WTC11 (cell line): ENCODE results near the gene ARL6IP6. TPM values are rescaled to one million over a fixed set of nuclear protein-coding genes. Genes with fewer than 3 reads are reported as not detected.

Experiments used
- CREM ChIP-seq: sonication (generic); formaldehyde crosslinking; IDR thresholded peaks from 2 replicates; pipeline ENCODE4 v1.8.1; 2022; ENCODE audit warnings: mild to moderate bottlenecking, missing genetic modification reagents, moderate library complexity
- FOXJ3 ChIP-seq: sonication (generic); formaldehyde crosslinking; IDR thresholded peaks from 2 replicates; pipeline ENCODE4 v1.9.0; 2021; ENCODE audit warnings: missing genetic modification reagents, mild to moderate bottlenecking, borderline replicate concordance
- NFYB ChIP-seq: sonication (generic); formaldehyde crosslinking; conservative IDR thresholded peaks from 2 replicates; pipeline ENCODE4 v1.8.0; 2022; ENCODE audit warnings: low read depth, missing genetic modification reagents
- SP1 ChIP-seq: sonication (generic); formaldehyde crosslinking; conservative IDR thresholded peaks from 2 replicates; pipeline ENCODE4 v1.8.1; 2022; ENCODE audit warnings: missing genetic modification reagents
- ZBTB21 ChIP-seq: sonication (generic); formaldehyde crosslinking; IDR thresholded peaks from 2 replicates; pipeline ENCODE4 v1.8.1; 2023; ENCODE audit warnings: mild to moderate bottlenecking, missing genetic modification reagents, borderline replicate concordance
- ZNF219 ChIP-seq: sonication (generic); formaldehyde crosslinking; IDR thresholded peaks from 2 replicates; pipeline ENCODE4 v1.8.0; 2023; ENCODE audit warnings: missing genetic modification reagents, mild to moderate bottlenecking, borderline replicate concordance
- total RNA-seq: library from RNA; stranded (reverse); gene quantifications from 3 replicates; pipeline ENCODE4 v1.2.3, GENCODE V29; 2021
- TF ChIP-seq, protein P1 (sequence below): fragments of 250-450 bp; sonication (Bioruptor Pico); IDR thresholded peaks from 2 replicates; pipeline ENCODE4 v1.8.0; 2021; ENCODE audit warnings: mild to moderate bottlenecking
- TF ChIP-seq, protein P2 (sequence below): sonication (generic); formaldehyde crosslinking; IDR thresholded peaks from 2 replicates; pipeline ENCODE4 v1.8.1; 2022; ENCODE audit warnings: low read depth, missing genetic modification reagents, borderline replicate concordance
- TF ChIP-seq, protein P3 (sequence below): sonication (generic); formaldehyde crosslinking; IDR thresholded peaks from 2 replicates; pipeline ENCODE4 v1.8.1; 2022; ENCODE audit warnings: low read depth, mild to moderate bottlenecking, moderate library complexity, missing genetic modification reagents, borderline replicate concordance
- TF ChIP-seq, protein P4 (sequence below): sonication (generic); formaldehyde crosslinking; IDR thresholded peaks from 2 replicates; pipeline ENCODE4 v1.8.0; 2023; ENCODE audit warnings: missing genetic modification reagents
- TF ChIP-seq, protein P5 (sequence below): sonication (generic); formaldehyde crosslinking; IDR thresholded peaks from 2 replicates; pipeline ENCODE4 v1.8.0; 2023; ENCODE audit warnings: mild to moderate bottlenecking, missing genetic modification reagents
- TF ChIP-seq, protein P6 (sequence below): sonication (generic); formaldehyde crosslinking; IDR thresholded peaks from 2 replicates; pipeline ENCODE4 v1.8.0; 2022; ENCODE audit warnings: mild to moderate bottlenecking, missing genetic modification reagents
- TF ChIP-seq, protein P7 (sequence below): sonication (generic); formaldehyde crosslinking; IDR thresholded peaks from 2 replicates; pipeline ENCODE4 v1.8.1; 2023; ENCODE audit warnings: mild to moderate bottlenecking, missing genetic modification reagents, borderline replicate concordance
- TF ChIP-seq, protein P8 (sequence below): sonication (generic); formaldehyde crosslinking; IDR thresholded peaks from 2 replicates; pipeline ENCODE4 v1.8.0; 2022; ENCODE audit warnings: missing genetic modification reagents

The ARL6IP6 gene
- total RNA-seq, 1 experiment from 2014 or later, result 40.4 TPM

DNA sequence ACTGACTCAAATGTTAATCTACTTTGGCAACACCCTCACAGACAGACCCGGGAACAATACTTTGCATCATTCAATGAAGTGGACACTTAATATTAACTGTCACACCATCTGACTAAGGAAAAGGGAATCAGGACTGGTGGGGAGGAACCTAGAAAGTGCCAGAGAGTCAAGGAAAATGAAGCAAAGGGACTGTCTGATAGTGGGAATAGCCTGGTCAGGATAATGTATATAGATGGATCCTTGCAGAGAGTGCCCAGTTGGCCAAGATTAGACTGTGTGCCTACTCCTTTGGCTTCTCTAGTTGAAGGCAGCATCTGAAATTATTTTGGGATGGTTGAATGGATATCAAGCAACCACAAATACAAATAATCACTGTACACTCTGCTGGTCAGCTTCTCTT, 45.2 kb downstream of the ARL6IP6 start (continued):
- TF ChIP-seq, protein P1, sequence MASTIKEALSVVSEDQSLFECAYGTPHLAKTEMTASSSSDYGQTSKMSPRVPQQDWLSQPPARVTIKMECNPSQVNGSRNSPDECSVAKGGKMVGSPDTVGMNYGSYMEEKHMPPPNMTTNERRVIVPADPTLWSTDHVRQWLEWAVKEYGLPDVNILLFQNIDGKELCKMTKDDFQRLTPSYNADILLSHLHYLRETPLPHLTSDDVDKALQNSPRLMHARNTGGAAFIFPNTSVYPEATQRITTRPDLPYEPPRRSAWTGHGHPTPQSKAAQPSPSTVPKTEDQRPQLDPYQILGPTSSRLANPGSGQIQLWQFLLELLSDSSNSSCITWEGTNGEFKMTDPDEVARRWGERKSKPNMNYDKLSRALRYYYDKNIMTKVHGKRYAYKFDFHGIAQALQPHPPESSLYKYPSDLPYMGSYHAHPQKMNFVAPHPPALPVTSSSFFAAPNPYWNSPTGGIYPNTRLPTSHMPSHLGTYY (CRISPR knock-in tag), result no peak
- TF ChIP-seq ZBTB21 (CRISPR knock-in tag) (no peak), CREM (CRISPR knock-in tag) (no peak), FOXJ3 (CRISPR knock-in tag) (no peak), ZNF219 (no peak), NFYB (CRISPR knock-in tag) (no peak), SP1 (no peak)
- TF ChIP-seq, protein P2, sequence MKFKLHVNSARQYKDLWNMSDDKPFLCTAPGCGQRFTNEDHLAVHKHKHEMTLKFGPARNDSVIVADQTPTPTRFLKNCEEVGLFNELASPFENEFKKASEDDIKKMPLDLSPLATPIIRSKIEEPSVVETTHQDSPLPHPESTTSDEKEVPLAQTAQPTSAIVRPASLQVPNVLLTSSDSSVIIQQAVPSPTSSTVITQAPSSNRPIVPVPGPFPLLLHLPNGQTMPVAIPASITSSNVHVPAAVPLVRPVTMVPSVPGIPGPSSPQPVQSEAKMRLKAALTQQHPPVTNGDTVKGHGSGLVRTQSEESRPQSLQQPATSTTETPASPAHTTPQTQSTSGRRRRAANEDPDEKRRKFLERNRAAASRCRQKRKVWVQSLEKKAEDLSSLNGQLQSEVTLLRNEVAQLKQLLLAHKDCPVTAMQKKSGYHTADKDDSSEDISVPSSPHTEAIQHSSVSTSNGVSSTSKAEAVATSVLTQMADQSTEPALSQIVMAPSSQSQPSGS (CRISPR knock-in tag), result no peak
- TF ChIP-seq, protein P3, sequence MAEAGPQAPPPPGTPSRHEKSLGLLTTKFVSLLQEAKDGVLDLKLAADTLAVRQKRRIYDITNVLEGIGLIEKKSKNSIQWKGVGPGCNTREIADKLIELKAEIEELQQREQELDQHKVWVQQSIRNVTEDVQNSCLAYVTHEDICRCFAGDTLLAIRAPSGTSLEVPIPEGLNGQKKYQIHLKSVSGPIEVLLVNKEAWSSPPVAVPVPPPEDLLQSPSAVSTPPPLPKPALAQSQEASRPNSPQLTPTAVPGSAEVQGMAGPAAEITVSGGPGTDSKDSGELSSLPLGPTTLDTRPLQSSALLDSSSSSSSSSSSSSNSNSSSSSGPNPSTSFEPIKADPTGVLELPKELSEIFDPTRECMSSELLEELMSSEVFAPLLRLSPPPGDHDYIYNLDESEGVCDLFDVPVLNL (CRISPR knock-in tag), result no peak
- TF ChIP-seq, protein P4, sequence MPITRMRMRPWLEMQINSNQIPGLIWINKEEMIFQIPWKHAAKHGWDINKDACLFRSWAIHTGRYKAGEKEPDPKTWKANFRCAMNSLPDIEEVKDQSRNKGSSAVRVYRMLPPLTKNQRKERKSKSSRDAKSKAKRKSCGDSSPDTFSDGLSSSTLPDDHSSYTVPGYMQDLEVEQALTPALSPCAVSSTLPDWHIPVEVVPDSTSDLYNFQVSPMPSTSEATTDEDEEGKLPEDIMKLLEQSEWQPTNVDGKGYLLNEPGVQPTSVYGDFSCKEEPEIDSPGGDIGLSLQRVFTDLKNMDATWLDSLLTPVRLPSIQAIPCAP (CRISPR knock-in tag), result no peak
- TF ChIP-seq, protein P5, sequence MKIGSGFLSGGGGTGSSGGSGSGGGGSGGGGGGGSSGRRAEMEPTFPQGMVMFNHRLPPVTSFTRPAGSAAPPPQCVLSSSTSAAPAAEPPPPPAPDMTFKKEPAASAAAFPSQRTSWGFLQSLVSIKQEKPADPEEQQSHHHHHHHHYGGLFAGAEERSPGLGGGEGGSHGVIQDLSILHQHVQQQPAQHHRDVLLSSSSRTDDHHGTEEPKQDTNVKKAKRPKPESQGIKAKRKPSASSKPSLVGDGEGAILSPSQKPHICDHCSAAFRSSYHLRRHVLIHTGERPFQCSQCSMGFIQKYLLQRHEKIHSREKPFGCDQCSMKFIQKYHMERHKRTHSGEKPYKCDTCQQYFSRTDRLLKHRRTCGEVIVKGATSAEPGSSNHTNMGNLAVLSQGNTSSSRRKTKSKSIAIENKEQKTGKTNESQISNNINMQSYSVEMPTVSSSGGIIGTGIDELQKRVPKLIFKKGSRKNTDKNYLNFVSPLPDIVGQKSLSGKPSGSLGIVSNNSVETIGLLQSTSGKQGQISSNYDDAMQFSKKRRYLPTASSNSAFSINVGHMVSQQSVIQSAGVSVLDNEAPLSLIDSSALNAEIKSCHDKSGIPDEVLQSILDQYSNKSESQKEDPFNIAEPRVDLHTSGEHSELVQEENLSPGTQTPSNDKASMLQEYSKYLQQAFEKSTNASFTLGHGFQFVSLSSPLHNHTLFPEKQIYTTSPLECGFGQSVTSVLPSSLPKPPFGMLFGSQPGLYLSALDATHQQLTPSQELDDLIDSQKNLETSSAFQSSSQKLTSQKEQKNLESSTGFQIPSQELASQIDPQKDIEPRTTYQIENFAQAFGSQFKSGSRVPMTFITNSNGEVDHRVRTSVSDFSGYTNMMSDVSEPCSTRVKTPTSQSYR (CRISPR knock-in tag), result no peak
- TF ChIP-seq, protein P6, sequence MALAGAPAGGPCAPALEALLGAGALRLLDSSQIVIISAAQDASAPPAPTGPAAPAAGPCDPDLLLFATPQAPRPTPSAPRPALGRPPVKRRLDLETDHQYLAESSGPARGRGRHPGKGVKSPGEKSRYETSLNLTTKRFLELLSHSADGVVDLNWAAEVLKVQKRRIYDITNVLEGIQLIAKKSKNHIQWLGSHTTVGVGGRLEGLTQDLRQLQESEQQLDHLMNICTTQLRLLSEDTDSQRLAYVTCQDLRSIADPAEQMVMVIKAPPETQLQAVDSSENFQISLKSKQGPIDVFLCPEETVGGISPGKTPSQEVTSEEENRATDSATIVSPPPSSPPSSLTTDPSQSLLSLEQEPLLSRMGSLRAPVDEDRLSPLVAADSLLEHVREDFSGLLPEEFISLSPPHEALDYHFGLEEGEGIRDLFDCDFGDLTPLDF (CRISPR knock-in tag), result no peak
- TF ChIP-seq, protein P7, sequence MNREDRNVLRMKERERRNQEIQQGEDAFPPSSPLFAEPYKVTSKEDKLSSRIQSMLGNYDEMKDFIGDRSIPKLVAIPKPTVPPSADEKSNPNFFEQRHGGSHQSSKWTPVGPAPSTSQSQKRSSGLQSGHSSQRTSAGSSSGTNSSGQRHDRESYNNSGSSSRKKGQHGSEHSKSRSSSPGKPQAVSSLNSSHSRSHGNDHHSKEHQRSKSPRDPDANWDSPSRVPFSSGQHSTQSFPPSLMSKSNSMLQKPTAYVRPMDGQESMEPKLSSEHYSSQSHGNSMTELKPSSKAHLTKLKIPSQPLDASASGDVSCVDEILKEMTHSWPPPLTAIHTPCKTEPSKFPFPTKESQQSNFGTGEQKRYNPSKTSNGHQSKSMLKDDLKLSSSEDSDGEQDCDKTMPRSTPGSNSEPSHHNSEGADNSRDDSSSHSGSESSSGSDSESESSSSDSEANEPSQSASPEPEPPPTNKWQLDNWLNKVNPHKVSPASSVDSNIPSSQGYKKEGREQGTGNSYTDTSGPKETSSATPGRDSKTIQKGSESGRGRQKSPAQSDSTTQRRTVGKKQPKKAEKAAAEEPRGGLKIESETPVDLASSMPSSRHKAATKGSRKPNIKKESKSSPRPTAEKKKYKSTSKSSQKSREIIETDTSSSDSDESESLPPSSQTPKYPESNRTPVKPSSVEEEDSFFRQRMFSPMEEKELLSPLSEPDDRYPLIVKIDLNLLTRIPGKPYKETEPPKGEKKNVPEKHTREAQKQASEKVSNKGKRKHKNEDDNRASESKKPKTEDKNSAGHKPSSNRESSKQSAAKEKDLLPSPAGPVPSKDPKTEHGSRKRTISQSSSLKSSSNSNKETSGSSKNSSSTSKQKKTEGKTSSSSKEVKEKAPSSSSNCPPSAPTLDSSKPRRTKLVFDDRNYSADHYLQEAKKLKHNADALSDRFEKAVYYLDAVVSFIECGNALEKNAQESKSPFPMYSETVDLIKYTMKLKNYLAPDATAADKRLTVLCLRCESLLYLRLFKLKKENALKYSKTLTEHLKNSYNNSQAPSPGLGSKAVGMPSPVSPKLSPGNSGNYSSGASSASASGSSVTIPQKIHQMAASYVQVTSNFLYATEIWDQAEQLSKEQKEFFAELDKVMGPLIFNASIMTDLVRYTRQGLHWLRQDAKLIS (CRISPR knock-in tag), result no peak
- TF ChIP-seq, protein P8, sequence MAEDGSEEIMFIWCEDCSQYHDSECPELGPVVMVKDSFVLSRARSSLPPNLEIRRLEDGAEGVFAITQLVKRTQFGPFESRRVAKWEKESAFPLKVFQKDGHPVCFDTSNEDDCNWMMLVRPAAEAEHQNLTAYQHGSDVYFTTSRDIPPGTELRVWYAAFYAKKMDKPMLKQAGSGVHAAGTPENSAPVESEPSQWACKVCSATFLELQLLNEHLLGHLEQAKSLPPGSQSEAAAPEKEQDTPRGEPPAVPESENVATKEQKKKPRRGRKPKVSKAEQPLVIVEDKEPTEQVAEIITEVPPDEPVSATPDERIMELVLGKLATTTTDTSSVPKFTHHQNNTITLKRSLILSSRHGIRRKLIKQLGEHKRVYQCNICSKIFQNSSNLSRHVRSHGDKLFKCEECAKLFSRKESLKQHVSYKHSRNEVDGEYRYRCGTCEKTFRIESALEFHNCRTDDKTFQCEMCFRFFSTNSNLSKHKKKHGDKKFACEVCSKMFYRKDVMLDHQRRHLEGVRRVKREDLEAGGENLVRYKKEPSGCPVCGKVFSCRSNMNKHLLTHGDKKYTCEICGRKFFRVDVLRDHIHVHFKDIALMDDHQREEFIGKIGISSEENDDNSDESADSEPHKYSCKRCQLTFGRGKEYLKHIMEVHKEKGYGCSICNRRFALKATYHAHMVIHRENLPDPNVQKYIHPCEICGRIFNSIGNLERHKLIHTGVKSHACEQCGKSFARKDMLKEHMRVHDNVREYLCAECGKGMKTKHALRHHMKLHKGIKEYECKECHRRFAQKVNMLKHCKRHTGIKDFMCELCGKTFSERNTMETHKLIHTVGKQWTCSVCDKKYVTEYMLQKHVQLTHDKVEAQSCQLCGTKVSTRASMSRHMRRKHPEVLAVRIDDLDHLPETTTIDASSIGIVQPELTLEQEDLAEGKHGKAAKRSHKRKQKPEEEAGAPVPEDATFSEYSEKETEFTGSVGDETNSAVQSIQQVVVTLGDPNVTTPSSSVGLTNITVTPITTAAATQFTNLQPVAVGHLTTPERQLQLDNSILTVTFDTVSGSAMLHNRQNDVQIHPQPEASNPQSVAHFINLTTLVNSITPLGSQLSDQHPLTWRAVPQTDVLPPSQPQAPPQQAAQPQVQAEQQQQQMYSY (CRISPR knock-in tag), result no peak
